SK-N-SH (cell line): Measurements from ENCODE around the gene C20orf144. TPM values are rescaled to one million over a fixed set of nuclear protein-coding genes. Genes with fewer than 3 reads are reported as not detected.

Source experiments
- CTCF ChIA-PET: fragments of 300-600, 350-600 bp; formaldehyde crosslinking; extraction: SDS; loops from one replicate; lab custom pipeline; 2021; lab: Yijun Ruan, JAX
- POLR2A ChIA-PET: fragments of 350-600 bp; sonication (Branson Sonifier 250); formaldehyde crosslinking; extraction: SDS; loops from one replicate; lab custom pipeline; 2020; ENCODE audit warnings: antibody characterized with exemption, inconsistent platforms; lab: Yijun Ruan, JAX
- DNase-seq: peaks from one replicate; pipeline ENCODE4 v3.0.0; 2012
- H2AFZ ChIP-seq: fragments of 200-600 bp; sonication (generic); 2 replicates; pipeline ENCODE4 v1.8.1; 2016; ENCODE audit warnings: antibody characterized with exemption, mild to moderate bottlenecking, low read depth
- H3F3A ChIP-seq: fragments of 200-600 bp; sonication (generic); replicated peaks from 2 replicates; pipeline ENCODE3; 2016; ENCODE audit warnings: antibody characterized with exemption, mild to moderate bottlenecking; ENCODE audit not compliant: insufficient read depth
- H3K27ac ChIP-seq, 2 experiments: fragments of 200-500 bp in 1 of 2; fragments of 200-600 bp in 1 of 2; sonication (Bioruptor generic) in 1 of 2; sonication (generic), shearing (Covaris generic) in 1 of 2; 2 replicates each; pipeline versions ENCODE4 v1.5.1 to v1.6.1; 2014 to 2016; ENCODE audit warnings: low read depth in 2 of 2, inconsistent platforms in 1 of 2, low read length in 1 of 2, mild to moderate bottlenecking in 1 of 2, mixed read lengths in 1 of 2
- H3K27me3 ChIP-seq: fragments of 200-600 bp; sonication (generic), shearing (Covaris generic); 2 replicates; pipeline ENCODE4 v1.6.1; 2016; ENCODE audit warnings: mixed run types; ENCODE audit not compliant: insufficient read depth
- H3K36me3 ChIP-seq, 2 experiments: fragments of 200-500 bp in 1 of 2; fragments of 200-600 bp in 1 of 2; sonication (Bioruptor generic) in 1 of 2; sonication (generic) in 1 of 2; replicated peaks in 1 of 2; 2 replicates each; pipeline versions ENCODE3 to v1.5.1; 2014 to 2016; ENCODE audit warnings: low read length in 1 of 2, mild to moderate bottlenecking in 1 of 2; ENCODE audit not compliant: insufficient read depth in 2 of 2, control insufficient read depth in 1 of 2
- H3K4me1 ChIP-seq, 2 experiments: fragments of 200-500 bp in 1 of 2; fragments of 200-600 bp in 1 of 2; sonication (Bioruptor generic) in 1 of 2; sonication (generic), shearing (Covaris generic) in 1 of 2; 2 replicates each; pipeline versions ENCODE4 v1.5.1 to v1.6.1; 2014 to 2016; ENCODE audit warnings: low read depth in 1 of 2, low read length in 1 of 2, mixed run types in 1 of 2; ENCODE audit not compliant: insufficient read depth in 2 of 2, control insufficient read depth in 1 of 2
- H3K4me2 ChIP-seq: fragments of 200-600 bp; sonication (generic), shearing (Covaris generic); 2 replicates; pipeline ENCODE4 v1.6.1; 2017; ENCODE audit warnings: mixed run types
- H3K4me3 ChIP-seq, 2 experiments: fragments of 200-500 bp in 1 of 2; fragments of 200-600 bp in 1 of 2; sonication (Bioruptor generic) in 1 of 2; sonication (generic), shearing (Covaris generic) in 1 of 2; 2 replicates each; pipeline versions ENCODE4 v1.5.1 to v1.8.1; 2014 to 2016; ENCODE audit warnings: low read depth in 2 of 2, inconsistent platforms in 1 of 2, low read length in 1 of 2, mild to moderate bottlenecking in 1 of 2, mixed read lengths in 1 of 2, moderate library complexity in 1 of 2
- H3K79me2 ChIP-seq: fragments of 200-600 bp; sonication (generic); 2 replicates; pipeline ENCODE4 v1.8.1; 2017; ENCODE audit warnings: mild to moderate bottlenecking; ENCODE audit not compliant: insufficient read depth
- H3K9ac ChIP-seq: fragments of 200-600 bp; sonication (generic); 2 replicates; pipeline ENCODE4 v1.6.1; 2017; ENCODE audit warnings: mixed run types
- H3K9me2 ChIP-seq: fragments of 200-600 bp; sonication (generic); 2 replicates; pipeline ENCODE4 v1.6.1; 2017; ENCODE audit warnings: mixed run types
- H3K9me3 ChIP-seq: fragments of 200-600 bp; sonication (generic); 2 replicates; pipeline ENCODE4 v1.6.1; 2017; ENCODE audit warnings: mixed run types, mild to moderate bottlenecking, moderate library complexity
- H4K20me1 ChIP-seq: fragments of 200-600 bp; sonication (generic); 2 replicates; pipeline ENCODE4 v1.6.1; 2017; ENCODE audit warnings: mild to moderate bottlenecking, mixed run types; ENCODE audit not compliant: insufficient read depth
- ELF1 ChIP-seq: IDR thresholded peaks from 2 replicates; pipeline ENCODE4 v1.4.0; 2012
- EP300 ChIP-seq, 2 experiments: IDR thresholded peaks; 2 replicates each; pipeline versions ENCODE4 v1.4.0 to v1.6.1; 2012; ENCODE audit warnings: borderline replicate concordance in 1 of 2, low read depth in 1 of 2, low read length in 1 of 2
- EZH2phosphoT487 ChIP-seq: fragments of 200-600 bp; sonication (generic); IDR thresholded peaks from 2 replicates; pipeline ENCODE4 v1.6.1; 2017; ENCODE audit warnings: low read depth, mixed run types, mild to moderate bottlenecking, antibody characterized with exemption, moderate library complexity, borderline replicate concordance
- FOSL2 ChIP-seq: IDR thresholded peaks from 2 replicates; pipeline ENCODE4 v1.4.0; 2012; ENCODE audit warnings: low read depth, mild to moderate bottlenecking, moderate library complexity, borderline replicate concordance
- JUND ChIP-seq: IDR thresholded peaks from 2 replicates; pipeline ENCODE4 v1.4.0; 2012
- MAX ChIP-seq: IDR thresholded peaks from 2 replicates; pipeline ENCODE4 v1.4.0; 2012; ENCODE audit warnings: low read depth
- MXI1 ChIP-seq: IDR thresholded peaks from 2 replicates; pipeline ENCODE4 v1.6.1; 2012; ENCODE audit warnings: mild to moderate bottlenecking, low read depth, low read length, improper control_type of control experiment
- NFIC ChIP-seq: IDR thresholded peaks from 2 replicates; pipeline ENCODE4 v1.4.0; 2012; ENCODE audit warnings: borderline replicate concordance
- NRF1 ChIP-seq: IDR thresholded peaks from 2 replicates; pipeline ENCODE4 v1.6.1; 2012; ENCODE audit warnings: low read depth, mild to moderate bottlenecking, low read length
- PBX3 ChIP-seq: IDR thresholded peaks from 2 replicates; pipeline ENCODE4; 2012
- POLR2AphosphoS5 ChIP-seq: IDR thresholded peaks from 2 replicates; pipeline ENCODE4 v1.6.1; 2012; ENCODE audit warnings: low read depth, low read length
- REST ChIP-seq: IDR thresholded peaks from 2 replicates; pipeline ENCODE4 v1.6.1; 2012; ENCODE audit warnings: mild to moderate bottlenecking, low read depth, low read length, moderate library complexity
- RXRA ChIP-seq: IDR thresholded peaks from 2 replicates; pipeline ENCODE4 v1.4.0; 2012; ENCODE audit warnings: low read depth, mild to moderate bottlenecking, borderline replicate concordance
- TAF1 ChIP-seq: IDR thresholded peaks from 2 replicates; pipeline ENCODE4 v1.6.1; 2012; ENCODE audit warnings: low read depth, mild to moderate bottlenecking, low read length, moderate library complexity, borderline replicate concordance
- TCF12 ChIP-seq: IDR thresholded peaks from 2 replicates; pipeline ENCODE4 v1.4.0; 2012
- TEAD4 ChIP-seq: IDR thresholded peaks from 2 replicates; pipeline ENCODE4 v1.4.0; 2012; ENCODE audit warnings: mild to moderate bottlenecking, borderline replicate concordance; ENCODE audit not compliant: insufficient read depth
- USF1 ChIP-seq: IDR thresholded peaks from 2 replicates; pipeline ENCODE4 v1.4.0; 2012; ENCODE audit warnings: low read depth, borderline replicate concordance
- USF2 ChIP-seq: fragments of 150-350 bp; IDR thresholded peaks from 2 replicates; pipeline ENCODE4 v1.6.1; 2017; ENCODE audit warnings: antibody characterized with exemption, low read length, low read depth, borderline replicate concordance
- ZBTB33 ChIP-seq: IDR thresholded peaks from 2 replicates; pipeline ENCODE4 v1.4.0; 2012; ENCODE audit warnings: low read depth, borderline replicate concordance
- WGBS: methylation state at CpG from one replicate; pipeline ENCODE4 v1.1.6; 2017; ENCODE audit warnings: low lambda C conversion rate; 5-methylcytosine and 5-hydroxymethylcytosine counted together
- polyA plus RNA-seq, 3 experiments: library from polyadenylated mRNA; depleted of rRNA; stranded (reverse); fragments of >200 nt; gene quantifications; 2 replicates each; pipeline ENCODE4 v1.2.3, GENCODE V29; 2012

C20orf144 gene
- polyA plus RNA-seq, 1 of the 3 experiments (the other 2 are of a cell fraction), result 0.12 TPM

GRCh38 chr20:33674294-33675135 is 12.4 kb downstream of the C20orf144 start, which contains the start of gene NECAB3:
Gene NECAB3 (minus strand): TSS chr20:33674428. CDS start chr20:33674352, 76 bp downstream.
- ChIA-PET CTCF (interaction anchor here (0.6 to 0.9 kb wide), 3 partner anchors 11 to 58 kb away, joined by 3 read pairs; no protein-coding TSS in a partner anchor), POLR2A (interaction anchor here (0.5 to 1.7 kb wide), 2 partner anchors 11 to 883 kb away, joined by 3 to 7 read pairs; no protein-coding TSS in a partner anchor)
- 26% methylated on average over 24 of the region's 73 CpGs for WGBS
- Histone ChIP-seq H3F3A (peaks cover 8% of the 10 kb centered on the region), H3K79me2 (peaks cover 10% of the 10 kb centered on the region; the same call in 1 of the 2 replicates), H3K4me2 (peak within 1 kb of the TSS; percentile 99), H3K9ac (peak within 1 kb of the TSS; percentile 68), H4K20me1 (0 out of 2 replicates have a peak, but pooled peaks cover 4% of the 10 kb centered on the region), H3K4me1 (peaks cover 8 to 28% of the 10 kb centered on the region in 2 experiments; a peak in 2 of 4 replicates), H3K9me2 (no peaks in the 10 kb centered on the region), H3K27ac (peak within 1 kb of the TSS; percentile 37 to 87; a peak in 3 of 4 replicates), H3K9me3 (no peaks in the 10 kb centered on the region), H3K27me3 (no peaks in the 10 kb centered on the region), H3K36me3 (peaks cover 0 to 11% of the 10 kb centered on the region in 2 experiments), H3K4me3 (peak within 1 kb of the TSS; percentile 61 to 79), H2AFZ (peak within 1 kb of the TSS; percentile 74)
- peak; percentile 96 for DNase-seq
- TF ChIP-seq NFIC (no peak), RXRA (no peak), PBX3 (no peak), NRF1 (no peak; the same call in 1 of the 2 replicates), ELF1 (no peak), MAX (peak; percentile 39; the same call in 1 of the 2 replicates), ZBTB33 (no peak), TEAD4 (no peak), TAF1 (no peak), EP300 (IDR thresholded peaks at IDR 0.05; ENCODE audit: borderline replicate concordance in 1 of 2, low read depth in 1 of 2, low read length in 1 of 2) (no peak), USF2 (no peak), TCF12 (no peak), MXI1 (peak; percentile 65; the same call in 1 of the 2 replicates), EZH2phosphoT487 (no peak), FOSL2 (no peak), JUND (no peak), POLR2AphosphoS5 (0 out of 2 replicates have a peak, but pooled peaks have one; percentile 42), REST (no peak), USF1 (no peak)
- TF ChIP-seq, all 33 proteins: peak for 3
